HepG2 (cell line): Measurements from ENCODE around the gene F8. TPM values are rescaled to one million over a fixed set of nuclear protein-coding genes. Genes with fewer than 3 reads are reported as not detected.
A peak's percentile ranks its signal among the peaks of the same experiment; 100 is the strongest.

ENCODE experiments used
- ARHGAP35 ChIP-seq: sonication (generic); formaldehyde crosslinking; IDR thresholded peaks from 2 replicates; pipeline ENCODE4 v1.9.0; 2022; ENCODE audit warnings: mild to moderate bottlenecking, inconsistent platforms, moderate library complexity, missing genetic modification reagents, borderline replicate concordance
- ELF1 ChIP-seq: sonication (generic); formaldehyde crosslinking; IDR thresholded peaks from 2 replicates; pipeline ENCODE4 v1.4.0; 2020; ENCODE audit warnings: missing genetic modification reagents
- GTF3A ChIP-seq: sonication (generic); formaldehyde crosslinking; conservative IDR thresholded peaks from 2 replicates; pipeline ENCODE4 v1.4.0; 2020; ENCODE audit warnings: mild to moderate bottlenecking, missing genetic modification reagents
- KLF12 ChIP-seq: sonication (generic); formaldehyde crosslinking; IDR thresholded peaks from 2 replicates; pipeline ENCODE4 v1.4.0; 2020; ENCODE audit warnings: missing genetic modification reagents, borderline replicate concordance
- MLLT10 ChIP-seq: sonication (generic); formaldehyde crosslinking; IDR thresholded peaks from 2 replicates; pipeline ENCODE4 v1.4.0; 2020; ENCODE audit warnings: missing genetic modification reagents
- NCOA5 ChIP-seq: sonication (generic); formaldehyde crosslinking; IDR thresholded peaks from 2 replicates; pipeline ENCODE4 v1.4.0; 2020; ENCODE audit warnings: missing genetic modification reagents
- ZNF101 ChIP-seq: sonication (generic); formaldehyde crosslinking; IDR thresholded peaks from 2 replicates; pipeline ENCODE4 v1.4.0; 2020; ENCODE audit warnings: mild to moderate bottlenecking, low read depth, missing genetic modification reagents, borderline replicate concordance
- ZNF160 ChIP-seq: sonication (generic); formaldehyde crosslinking; IDR thresholded peaks from 2 replicates; pipeline ENCODE4 v1.8.0; 2022; ENCODE audit warnings: mild to moderate bottlenecking, inconsistent platforms, missing genetic modification reagents
- ZNF263 ChIP-seq: sonication (generic); formaldehyde crosslinking; IDR thresholded peaks from 2 replicates; pipeline ENCODE4 v1.4.0; 2020; ENCODE audit warnings: missing genetic modification reagents
- ZNF549 ChIP-seq: sonication (generic); formaldehyde crosslinking; IDR thresholded peaks from 2 replicates; pipeline ENCODE4 v1.5.0; 2020; ENCODE audit warnings: missing genetic modification reagents
- ZNF577 ChIP-seq: sonication (generic); formaldehyde crosslinking; IDR thresholded peaks from 2 replicates; pipeline ENCODE4 v1.4.0; 2020; ENCODE audit warnings: mild to moderate bottlenecking, low read depth, missing genetic modification reagents, borderline replicate concordance
- ZNF644 ChIP-seq: IDR thresholded peaks from 2 replicates; pipeline ENCODE4 v1.6.1; 2016; ENCODE audit warnings: low read depth
- ZNF670 ChIP-seq: sonication (generic); formaldehyde crosslinking; IDR thresholded peaks from 2 replicates; pipeline ENCODE4 v1.8.0; 2022; ENCODE audit warnings: mild to moderate bottlenecking, missing genetic modification reagents, borderline replicate concordance
- ZNF746 ChIP-seq: sonication (generic); formaldehyde crosslinking; IDR thresholded peaks from 2 replicates; pipeline ENCODE4 v1.8.0; 2022; ENCODE audit warnings: mild to moderate bottlenecking, missing genetic modification reagents
- polyA plus RNA-seq, 8 experiments: library from polyadenylated mRNA; depleted of rRNA in 3 of 8; stranded (reverse) in 7 of 8; unstranded in 1 of 8; fragments of >200 nt; fragmentation: Illumina TruSeq in 4 of 8; extraction: Trizol in 4 of 8; gene quantifications; 2 replicates each; pipeline versions ENCODE4 v1.2.1 to v1.2.3, GENCODE V29; 2011 to 2016; ENCODE audit warnings: low read depth in 4 of 8, missing spikeins in 1 of 8, mixed read lengths in 1 of 8; ENCODE audit not compliant: insufficient read depth in 1 of 8
- total RNA-seq, 5 experiments: library from RNA; depleted of rRNA; stranded (reverse); fragments of >200 nt; fragmentation: Illumina TruSeq; extraction: Trizol; gene quantifications; 2 replicates each; pipeline ENCODE4 v1.2.3, GENCODE V29; 2016; ENCODE audit warnings: low read depth in 1 of 5
- TF ChIP-seq, protein P1 (sequence below): IDR thresholded peaks from 2 replicates; pipeline ENCODE4 v1.6.1; 2016
- TF ChIP-seq, protein P2 (sequence below): sonication (generic); formaldehyde crosslinking; IDR thresholded peaks from 2 replicates; pipeline ENCODE4 v1.5.0; 2020; ENCODE audit warnings: missing genetic modification reagents
- TF ChIP-seq, protein P3 (sequence below): sonication (generic); formaldehyde crosslinking; IDR thresholded peaks from 2 replicates; pipeline ENCODE4 v1.4.0; 2020; ENCODE audit warnings: missing genetic modification reagents
- TF ChIP-seq, protein P4 (sequence below): IDR thresholded peaks from 2 replicates; pipeline ENCODE4 v1.6.1; 2018; ENCODE audit warnings: missing genetic modification reagents
- TF ChIP-seq, protein P5 (sequence below): sonication (generic); formaldehyde crosslinking; IDR thresholded peaks from 2 replicates; pipeline ENCODE4 v1.4.0; 2020; ENCODE audit warnings: missing genetic modification reagents, mild to moderate bottlenecking, borderline replicate concordance

The F8 gene
- total and polyA plus RNA-seq, 2 of the 13 experiments (the other 11 are each of a cell fraction or from before 2014, with no cell fraction given): 0.29 to 0.61 TPM

DNA sequence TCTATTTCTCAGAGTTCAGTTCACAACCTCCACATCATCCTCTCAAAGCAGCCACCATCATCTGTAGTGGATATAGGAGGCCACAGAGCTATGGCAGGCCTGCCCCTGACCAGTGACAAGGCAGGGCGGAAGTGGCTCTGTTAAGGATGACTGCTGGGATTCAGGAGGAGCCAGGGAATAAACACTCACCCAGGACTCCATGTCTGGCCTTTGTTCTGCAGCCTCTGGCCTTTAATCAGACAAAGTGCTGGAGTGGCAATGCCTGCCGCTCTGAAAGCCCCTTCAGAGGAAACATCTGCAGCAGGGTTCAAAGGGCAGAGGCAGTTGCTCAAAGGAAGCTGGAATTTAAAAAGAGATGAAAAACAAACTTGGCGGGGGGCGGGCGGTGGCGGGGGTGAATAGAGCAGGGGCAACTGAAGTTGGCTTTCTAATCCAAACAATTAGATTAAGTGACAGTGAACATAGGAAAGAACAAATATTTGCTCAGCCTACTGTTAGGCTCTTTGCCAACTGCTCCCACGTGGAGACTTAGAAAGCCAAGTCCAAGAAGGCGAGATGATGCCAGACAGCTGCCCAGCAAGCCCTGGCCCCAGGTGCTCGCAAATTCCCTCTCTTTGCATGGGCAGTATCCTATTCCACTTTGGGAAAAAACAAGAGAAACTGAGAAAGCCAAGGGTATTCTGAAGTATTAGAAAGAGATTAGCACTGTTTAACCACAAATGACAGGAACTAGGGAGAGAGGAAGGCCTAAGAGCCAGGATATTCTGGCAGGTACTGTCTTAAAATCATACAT is 222.8 kb downstream of the F8 start (continued):
- TF ChIP-seq ZNF577 (no peak), MLLT10 (CRISPR knock-in tag) (no peak), ZNF160 (CRISPR knock-in tag) (no peak), KLF12 (CRISPR knock-in tag) (no peak), ZNF263 (CRISPR knock-in tag) (peak; percentile 83), ZNF101 (CRISPR knock-in tag) (no peak), NCOA5 (CRISPR knock-in tag) (no peak), ZNF670 (CRISPR knock-in tag) (no peak), ZNF549 (CRISPR knock-in tag) (no peak), ELF1 (CRISPR knock-in tag) (peak; percentile 61; the same call in 1 of the 2 replicates), ZNF746 (CRISPR knock-in tag) (0 out of 2 replicates have a peak, but pooled peaks have one; percentile 36), ZNF644 (CRISPR knock-in tag) (no peak), GTF3A (CRISPR knock-in tag) (no peak), ARHGAP35 (CRISPR knock-in tag) (no peak)
- TF ChIP-seq, protein P1, sequence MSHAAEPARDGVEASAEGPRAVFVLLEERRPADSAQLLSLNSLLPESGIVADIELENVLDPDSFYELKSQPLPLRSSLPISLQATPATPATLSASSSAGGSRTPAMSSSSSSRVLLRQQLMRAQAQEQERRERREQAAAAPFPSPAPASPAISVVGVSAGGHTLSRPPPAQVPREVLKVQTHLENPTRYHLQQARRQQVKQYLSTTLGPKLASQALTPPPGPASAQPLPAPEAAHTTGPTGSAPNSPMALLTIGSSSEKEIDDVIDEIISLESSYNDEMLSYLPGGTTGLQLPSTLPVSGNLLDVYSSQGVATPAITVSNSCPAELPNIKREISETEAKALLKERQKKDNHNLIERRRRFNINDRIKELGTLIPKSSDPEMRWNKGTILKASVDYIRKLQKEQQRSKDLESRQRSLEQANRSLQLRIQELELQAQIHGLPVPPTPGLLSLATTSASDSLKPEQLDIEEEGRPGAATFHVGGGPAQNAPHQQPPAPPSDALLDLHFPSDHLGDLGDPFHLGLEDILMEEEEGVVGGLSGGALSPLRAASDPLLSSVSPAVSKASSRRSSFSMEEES (CRISPR knock-in tag): 0 out of 2 replicates have a peak, but pooled peaks have one; percentile 30
- TF ChIP-seq, protein P2, sequence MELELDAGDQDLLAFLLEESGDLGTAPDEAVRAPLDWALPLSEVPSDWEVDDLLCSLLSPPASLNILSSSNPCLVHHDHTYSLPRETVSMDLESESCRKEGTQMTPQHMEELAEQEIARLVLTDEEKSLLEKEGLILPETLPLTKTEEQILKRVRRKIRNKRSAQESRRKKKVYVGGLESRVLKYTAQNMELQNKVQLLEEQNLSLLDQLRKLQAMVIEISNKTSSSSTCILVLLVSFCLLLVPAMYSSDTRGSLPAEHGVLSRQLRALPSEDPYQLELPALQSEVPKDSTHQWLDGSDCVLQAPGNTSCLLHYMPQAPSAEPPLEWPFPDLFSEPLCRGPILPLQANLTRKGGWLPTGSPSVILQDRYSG: no peak
- TF ChIP-seq, protein P3, sequence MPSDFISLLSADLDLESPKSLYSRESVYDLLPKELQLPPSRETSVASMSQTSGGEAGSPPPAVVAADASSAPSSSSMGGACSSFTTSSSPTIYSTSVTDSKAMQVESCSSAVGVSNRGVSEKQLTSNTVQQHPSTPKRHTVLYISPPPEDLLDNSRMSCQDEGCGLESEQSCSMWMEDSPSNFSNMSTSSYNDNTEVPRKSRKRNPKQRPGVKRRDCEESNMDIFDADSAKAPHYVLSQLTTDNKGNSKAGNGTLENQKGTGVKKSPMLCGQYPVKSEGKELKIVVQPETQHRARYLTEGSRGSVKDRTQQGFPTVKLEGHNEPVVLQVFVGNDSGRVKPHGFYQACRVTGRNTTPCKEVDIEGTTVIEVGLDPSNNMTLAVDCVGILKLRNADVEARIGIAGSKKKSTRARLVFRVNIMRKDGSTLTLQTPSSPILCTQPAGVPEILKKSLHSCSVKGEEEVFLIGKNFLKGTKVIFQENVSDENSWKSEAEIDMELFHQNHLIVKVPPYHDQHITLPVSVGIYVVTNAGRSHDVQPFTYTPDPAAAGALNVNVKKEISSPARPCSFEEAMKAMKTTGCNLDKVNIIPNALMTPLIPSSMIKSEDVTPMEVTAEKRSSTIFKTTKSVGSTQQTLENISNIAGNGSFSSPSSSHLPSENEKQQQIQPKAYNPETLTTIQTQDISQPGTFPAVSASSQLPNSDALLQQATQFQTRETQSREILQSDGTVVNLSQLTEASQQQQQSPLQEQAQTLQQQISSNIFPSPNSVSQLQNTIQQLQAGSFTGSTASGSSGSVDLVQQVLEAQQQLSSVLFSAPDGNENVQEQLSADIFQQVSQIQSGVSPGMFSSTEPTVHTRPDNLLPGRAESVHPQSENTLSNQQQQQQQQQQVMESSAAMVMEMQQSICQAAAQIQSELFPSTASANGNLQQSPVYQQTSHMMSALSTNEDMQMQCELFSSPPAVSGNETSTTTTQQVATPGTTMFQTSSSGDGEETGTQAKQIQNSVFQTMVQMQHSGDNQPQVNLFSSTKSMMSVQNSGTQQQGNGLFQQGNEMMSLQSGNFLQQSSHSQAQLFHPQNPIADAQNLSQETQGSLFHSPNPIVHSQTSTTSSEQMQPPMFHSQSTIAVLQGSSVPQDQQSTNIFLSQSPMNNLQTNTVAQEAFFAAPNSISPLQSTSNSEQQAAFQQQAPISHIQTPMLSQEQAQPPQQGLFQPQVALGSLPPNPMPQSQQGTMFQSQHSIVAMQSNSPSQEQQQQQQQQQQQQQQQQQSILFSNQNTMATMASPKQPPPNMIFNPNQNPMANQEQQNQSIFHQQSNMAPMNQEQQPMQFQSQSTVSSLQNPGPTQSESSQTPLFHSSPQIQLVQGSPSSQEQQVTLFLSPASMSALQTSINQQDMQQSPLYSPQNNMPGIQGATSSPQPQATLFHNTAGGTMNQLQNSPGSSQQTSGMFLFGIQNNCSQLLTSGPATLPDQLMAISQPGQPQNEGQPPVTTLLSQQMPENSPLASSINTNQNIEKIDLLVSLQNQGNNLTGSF (CRISPR knock-in tag): no peak
- TF ChIP-seq, protein P4, sequence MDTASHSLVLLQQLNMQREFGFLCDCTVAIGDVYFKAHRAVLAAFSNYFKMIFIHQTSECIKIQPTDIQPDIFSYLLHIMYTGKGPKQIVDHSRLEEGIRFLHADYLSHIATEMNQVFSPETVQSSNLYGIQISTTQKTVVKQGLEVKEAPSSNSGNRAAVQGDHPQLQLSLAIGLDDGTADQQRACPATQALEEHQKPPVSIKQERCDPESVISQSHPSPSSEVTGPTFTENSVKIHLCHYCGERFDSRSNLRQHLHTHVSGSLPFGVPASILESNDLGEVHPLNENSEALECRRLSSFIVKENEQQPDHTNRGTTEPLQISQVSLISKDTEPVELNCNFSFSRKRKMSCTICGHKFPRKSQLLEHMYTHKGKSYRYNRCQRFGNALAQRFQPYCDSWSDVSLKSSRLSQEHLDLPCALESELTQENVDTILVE (CRISPR knock-in tag): no peak
- TF ChIP-seq, protein P5, sequence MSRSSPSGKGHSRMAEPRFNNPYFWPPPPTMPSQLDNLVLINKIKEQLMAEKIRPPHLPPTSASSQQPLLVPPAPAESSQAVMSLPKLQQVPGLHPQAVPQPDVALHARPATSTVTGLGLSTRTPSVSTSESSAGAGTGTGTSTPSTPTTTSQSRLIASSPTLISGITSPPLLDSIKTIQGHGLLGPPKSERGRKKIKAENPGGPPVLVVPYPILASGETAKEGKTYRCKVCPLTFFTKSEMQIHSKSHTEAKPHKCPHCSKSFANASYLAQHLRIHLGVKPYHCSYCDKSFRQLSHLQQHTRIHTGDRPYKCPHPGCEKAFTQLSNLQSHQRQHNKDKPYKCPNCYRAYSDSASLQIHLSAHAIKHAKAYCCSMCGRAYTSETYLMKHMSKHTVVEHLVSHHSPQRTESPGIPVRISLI (CRISPR knock-in tag): no peak
